NCI-H69 (cell line): ENCODE data around the gene GAP43.

Experiments
- DNase-seq: peaks from one replicate; lab custom pipeline; 2025; lab: John Stamatoyannopoulos, UW

GAP43 gene

DNA sequence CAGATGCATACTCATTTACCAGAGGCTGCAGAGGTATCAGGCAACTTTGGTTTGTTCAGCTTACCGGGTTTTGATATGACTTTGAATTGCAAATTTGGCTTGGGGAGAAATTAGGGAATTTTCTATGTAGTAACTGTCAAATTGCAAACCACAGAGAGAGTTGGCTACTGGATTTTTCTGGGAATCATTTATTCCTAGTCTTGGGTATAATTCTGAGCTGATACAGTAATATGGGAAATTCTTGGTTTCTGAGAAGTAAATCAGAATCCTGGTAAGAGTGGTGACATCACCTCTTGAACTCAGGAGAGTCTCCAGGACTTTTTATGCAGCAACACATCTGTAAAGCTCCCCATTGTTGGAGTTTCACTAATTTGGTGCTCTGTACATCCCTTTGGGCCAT, 39.0 kb downstream of the GAP43 start:
- DNase-seq = no peak

DNA sequence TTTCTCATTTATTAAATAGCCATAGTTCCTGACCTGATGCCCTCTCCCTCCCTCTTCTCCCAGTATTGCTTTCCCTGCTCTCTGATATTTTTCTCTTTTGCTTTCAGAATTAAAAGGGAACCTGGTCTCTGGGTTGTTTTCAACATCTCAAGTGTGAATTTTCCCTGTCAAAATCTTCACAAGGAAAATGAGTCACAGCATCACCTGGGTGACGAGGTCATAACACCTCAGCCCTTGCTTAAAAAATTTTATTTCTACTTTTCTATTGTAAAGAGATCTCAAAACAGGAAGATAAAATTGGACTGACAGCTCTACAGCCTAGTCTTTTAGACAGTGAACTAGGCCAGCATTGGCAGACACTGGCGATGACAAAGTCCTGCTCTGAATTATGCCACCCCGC, 40.1 kb downstream of the GAP43 start:
- no peak for DNase-seq

DNA sequence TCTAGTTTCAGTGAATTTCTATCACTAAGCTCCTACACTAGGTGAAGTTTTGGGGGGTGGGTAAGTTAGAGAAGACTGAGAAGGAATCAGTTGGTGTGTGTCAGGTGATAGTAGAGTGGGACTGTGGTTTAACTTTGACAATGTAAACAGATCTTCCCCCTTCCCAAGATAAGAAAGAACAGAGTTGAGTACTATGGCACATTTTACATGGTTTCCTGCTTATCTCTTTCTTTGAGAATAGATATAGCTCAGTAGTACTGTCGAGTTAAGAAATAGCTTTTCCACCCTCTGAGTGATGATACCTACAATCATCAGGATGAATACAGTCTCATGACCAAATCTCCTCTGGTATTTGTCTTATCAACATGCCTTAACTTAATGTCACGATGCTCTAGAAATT, 42.8 kb downstream of the GAP43 start:
- no peak for DNase-seq

DNA sequence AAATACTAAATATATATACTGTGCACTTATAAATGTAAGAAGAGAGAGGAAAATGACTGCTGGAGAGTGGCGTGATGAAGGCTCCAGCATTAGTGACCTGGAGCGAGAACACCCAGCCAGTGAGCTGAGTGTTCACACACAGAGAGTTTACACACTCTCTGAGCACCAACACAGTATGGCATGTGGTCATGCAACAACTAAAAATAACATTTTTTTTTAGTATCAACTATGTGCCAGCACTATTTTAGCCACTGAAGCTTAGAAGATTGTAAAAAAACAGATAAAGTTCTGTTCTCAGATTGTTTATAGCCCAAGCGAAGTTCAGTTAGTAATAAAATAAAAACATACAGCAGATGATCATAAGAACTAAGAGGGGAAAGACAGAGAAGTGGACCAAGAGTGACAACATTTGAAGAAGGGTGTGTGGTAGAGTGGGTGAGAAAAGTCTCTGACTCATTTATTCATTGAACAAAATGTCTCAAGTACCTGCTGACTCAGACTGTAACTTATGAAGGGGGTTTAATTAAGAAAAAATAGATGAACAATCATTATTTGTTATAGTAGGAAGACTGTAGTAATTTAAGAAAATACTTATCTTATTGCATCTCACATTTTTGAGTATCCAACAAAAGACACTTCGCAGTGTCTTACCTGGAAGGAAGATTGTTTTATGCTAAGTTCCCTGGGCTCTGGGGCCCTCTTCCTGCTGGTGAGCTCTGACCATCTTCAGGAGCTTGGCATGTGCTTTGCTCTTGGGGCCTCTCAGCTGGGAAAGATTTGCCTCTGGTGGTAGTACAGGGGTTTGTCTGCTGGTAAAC, 43.8 kb downstream of the GAP43 start:
- no peak for DNase-seq

DNA sequence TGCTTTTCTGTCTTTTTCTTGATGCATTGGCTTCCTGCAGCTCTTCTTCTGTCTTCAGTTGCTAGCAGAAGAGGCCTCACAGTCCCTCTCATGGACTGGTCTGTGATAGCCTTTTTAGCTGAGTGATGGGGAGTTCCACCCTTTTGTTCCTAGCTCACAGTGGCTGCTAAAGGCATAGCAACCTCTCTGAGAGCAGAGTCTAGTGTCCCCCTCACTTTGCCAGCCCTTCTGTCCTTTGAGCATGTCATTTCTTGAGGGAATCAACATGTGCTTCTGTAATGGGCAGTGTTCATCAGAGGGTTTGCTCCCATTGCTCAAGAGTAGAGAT, 44.4 kb downstream of the GAP43 start:
- DNase-seq = no peak

DNA sequence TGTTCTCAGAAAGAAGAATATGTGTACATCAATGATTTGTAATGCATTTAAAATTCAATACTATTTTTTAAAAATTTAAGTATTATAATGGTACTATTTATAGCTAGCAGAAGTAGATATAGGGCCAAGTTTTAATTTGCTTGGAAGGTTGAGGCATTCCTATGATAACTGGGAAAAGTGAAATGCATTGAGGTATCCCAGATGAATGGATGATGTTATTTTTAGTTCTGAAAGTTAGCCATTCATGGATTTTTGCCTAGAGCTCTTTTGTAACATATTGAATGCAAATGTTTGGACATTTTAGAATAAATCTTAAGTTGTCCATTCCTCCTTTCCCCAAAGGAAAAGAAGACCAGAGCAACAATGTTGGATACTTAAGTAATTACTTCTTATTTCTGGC, 47.6 kb downstream of the GAP43 start:
- no peak for DNase-seq

DNA sequence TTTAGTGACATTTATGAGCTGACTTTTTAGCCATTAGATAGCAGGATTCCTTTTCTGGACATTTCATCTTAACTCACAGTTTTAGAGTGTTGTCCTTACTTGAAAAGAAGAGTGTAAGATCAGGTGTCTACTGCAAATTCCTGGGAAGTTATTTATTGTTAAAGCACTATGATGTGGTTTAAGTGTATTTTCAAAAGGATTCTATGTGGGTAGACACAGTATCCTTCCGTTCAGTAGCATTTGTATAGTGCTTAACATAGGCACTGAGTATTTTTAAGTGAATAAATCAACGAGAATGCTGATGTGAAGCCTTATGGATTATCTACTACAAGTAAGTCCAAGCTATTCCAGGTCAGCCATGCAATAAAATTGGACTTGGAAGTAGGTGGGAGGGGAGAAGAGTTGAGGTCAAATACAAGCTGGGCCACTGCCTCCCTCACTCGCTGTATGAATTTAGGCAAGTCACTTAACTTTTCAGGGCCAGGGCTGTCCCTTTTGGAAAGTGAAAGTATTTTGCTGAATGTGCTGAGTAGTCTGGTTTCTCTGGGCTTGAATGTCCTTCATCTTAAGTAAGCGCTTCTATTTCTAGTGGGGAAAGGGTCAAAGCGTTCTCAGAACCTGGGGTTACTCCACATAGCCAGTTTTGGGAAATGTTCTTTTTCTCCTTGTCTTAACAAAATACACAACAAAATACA, 48.6 kb downstream of the GAP43 start:
- DNase-seq = no peak

DNA sequence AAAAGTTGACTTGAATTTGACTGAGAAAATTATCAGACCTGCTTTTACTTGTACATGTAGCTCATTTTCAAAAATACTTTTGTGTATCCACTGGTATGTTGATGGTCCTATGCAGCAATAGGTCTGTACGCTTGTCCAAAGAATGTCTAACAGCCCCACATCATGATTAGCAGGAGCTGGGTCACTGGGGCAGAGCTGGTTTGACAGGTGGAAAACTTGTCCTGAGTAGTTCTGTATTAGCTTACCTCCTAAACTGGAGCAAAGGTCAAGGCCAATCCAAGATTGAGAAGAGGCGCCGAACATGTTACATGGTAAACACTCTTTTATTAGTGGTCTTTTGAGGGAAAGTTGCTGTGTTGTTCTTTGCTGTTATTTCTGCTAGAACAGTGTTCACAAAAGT, 50.6 kb downstream of the GAP43 start:
- no peak for DNase-seq

DNA sequence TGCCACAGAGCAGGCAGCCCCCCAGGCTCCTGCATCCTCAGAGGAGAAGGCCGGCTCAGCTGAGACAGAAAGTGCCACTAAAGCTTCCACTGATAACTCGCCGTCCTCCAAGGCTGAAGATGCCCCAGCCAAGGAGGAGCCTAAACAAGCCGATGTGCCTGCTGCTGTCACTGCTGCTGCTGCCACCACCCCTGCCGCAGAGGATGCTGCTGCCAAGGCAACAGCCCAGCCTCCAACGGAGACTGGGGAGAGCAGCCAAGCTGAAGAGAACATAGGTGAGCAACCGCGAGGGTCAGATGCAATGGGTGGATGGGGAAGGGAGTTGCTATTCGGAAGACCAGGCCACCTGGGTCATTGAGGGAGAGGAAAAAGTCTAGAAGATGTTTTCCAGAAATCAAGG, 53.0 kb downstream of the GAP43 start:
- DNase-seq = no peak

DNA sequence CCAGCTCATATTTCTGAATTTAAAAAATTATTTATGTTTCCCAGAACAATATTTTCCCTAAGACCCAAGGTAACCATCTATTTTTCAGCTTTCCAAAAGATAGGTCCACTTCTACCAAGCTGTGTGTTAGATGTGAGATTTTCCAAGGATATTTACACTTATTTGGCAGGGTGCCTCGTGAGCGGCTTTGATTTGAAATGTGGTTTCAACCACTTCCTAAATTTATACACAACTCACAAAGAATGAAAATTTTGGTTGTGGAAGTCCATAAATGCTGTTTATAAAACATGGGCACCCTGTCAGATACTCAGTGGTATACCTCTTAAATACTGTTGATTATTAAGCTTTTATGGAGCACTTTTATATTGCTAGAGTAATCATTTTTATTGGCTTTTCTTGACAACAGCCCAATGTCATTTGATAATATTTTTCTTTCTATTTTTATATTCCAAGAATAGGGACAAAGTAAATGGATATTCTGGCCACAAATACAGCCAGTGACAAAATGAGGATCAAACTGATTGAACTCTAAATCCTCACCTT, 57.6 kb downstream of the GAP43 start:
- no peak for DNase-seq

DNA sequence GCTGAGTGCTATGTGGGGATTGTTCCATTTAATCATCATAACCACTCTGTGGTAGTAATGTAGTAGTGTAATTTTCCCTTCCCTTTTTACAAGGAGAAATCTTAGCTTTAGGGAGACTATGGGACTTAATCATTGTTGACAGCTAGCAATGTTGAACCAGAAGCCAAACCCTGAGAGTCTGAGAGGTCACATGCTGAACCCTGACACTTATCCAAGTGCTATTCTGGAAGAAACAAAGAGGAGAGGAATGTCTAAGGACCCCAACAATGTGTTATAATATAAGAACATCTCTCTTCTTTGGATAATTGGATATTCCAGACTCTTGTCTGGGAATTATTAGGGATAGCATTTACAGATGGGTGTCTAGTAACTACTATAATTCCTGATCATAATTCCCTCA, 58.4 kb downstream of the GAP43 start:
- no peak for DNase-seq

DNA sequence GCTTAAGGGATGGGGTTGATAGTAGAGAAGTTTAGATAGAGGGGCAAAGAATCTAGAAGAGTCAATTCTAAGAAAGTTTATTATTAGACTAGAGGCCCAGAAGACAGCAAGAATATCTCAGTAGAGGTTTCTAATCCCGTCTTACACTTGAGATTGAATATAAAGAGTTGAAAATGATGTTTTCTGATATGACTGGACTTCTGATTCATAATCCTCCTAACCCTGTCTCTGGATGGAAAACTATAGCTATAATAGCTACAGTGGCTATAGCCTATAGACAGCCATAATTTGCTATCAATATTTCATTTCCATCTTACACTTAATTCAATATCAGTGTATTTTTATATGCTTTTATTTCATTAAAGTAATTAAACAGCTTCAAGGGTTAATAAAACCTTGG, 60.0 kb downstream of the GAP43 start:
- DNase-seq = no peak

DNA sequence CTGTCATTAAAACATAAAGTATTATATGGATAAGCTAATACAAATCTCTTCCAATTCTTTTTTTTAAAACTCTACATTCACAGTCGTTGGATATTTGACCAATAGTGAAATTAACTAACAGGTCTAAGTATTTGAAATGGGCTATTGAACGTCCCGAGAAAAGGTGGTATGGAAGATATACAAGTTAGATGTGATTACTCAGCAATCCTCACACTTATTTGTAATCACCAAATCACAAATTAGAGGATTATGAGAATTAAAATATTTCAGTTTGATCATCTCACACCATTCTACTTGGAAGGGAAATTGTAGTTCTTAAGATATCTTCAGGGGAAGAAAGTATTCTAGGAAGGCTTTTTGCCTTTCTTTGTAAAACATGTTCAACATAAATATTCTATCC, 60.5 kb downstream of the GAP43 start:
- DNase-seq = no peak

DNA sequence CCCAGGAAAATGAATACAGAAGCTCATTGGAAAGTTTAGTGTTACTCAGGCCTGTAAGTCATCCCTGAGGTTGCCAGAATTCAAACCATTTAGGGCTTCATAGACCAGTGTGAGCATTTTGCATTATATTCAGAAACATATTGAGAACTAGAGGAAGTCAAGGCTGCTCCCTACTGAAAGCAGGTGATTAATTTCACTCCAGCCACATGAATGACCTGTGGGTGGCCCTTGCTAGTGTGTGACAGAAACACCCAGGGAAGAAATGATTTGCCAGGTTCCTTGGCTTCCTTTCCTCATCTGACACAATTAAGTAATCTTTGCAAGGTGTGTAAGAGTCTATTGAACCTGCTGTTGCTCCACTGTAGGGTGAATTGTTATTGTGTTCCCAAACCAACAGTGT, 61.8 kb downstream of the GAP43 start:
- DNase-seq = no peak

DNA sequence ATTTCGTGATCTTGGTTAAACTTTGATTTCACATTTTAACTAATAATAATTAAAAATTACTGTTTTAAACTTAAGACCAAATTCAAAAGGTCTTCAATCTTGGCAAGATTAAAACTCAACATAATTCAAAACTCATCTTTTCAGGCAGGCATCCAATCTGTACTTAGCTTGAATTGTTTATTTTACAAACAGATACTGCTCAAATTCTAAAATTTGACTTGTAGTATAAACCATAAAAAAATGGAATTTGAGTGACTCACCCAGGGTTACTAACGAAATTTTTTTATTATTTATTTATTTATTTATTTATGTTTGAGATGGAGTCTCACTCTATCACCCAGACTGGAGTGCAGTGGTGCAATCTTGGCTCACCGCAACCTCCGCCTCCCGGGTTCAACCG, 64.4 kb downstream of the GAP43 start:
- no peak for DNase-seq

DNA sequence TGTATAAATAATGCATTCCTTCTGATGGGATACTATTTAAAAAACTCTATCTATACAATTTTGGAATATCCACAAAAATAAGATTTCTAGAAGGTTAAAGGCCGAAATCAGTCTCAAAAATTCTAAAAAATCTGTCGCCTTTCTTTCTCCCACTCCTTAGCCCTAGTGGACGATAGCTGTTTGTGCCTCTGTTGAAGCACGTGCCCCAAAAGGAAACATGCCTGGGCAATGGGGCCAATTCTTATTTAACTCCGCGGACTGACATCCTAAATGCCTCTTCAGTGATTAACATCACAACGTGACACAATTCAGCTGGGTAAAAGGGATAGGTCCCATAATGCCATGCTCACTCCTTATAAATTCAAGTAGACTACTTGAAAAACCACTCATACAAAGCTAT, 65.1 kb downstream of the GAP43 start:
- no peak for DNase-seq

DNA sequence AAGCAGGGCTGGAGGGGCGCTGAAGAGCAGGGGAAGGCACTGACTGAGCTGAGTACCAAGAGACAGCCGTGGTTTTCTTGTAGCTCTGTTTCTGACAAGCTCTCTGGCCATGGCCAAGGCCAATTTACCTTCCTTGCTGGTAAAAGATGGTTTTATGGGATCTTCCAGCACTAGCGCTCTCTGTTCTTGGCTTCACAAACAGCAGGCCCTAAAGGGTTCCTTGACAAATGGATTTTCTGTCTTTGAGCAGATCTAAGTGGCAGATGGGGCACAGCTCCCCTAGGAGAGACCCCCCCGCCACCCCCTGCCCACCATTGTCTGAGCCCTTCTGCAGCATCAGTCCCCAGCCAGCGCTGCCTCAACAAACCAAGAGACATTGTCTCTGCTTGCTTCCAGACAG, 66.6 kb downstream of the GAP43 start:
- peak; percentile 46 for DNase-seq

DNA sequence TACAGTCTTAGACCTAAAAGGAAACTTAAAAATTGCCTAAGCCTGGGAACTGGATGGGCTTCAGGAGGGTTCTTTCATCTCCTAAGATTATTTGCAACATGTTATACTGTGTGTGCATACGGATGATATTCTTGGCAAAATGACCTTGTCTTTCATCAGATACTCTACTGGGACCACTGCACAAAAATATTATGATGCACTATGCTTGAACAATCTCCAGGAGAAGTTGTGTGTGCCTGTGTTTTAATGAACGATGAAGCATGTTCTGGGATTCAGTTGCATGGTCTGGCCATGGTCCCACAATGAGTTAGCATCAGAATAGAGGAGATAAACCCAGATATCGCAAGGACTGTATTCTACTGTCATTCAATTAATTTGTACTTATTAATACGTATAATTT, 68.7 kb downstream of the GAP43 start:
- DNase-seq = no peak

DNA sequence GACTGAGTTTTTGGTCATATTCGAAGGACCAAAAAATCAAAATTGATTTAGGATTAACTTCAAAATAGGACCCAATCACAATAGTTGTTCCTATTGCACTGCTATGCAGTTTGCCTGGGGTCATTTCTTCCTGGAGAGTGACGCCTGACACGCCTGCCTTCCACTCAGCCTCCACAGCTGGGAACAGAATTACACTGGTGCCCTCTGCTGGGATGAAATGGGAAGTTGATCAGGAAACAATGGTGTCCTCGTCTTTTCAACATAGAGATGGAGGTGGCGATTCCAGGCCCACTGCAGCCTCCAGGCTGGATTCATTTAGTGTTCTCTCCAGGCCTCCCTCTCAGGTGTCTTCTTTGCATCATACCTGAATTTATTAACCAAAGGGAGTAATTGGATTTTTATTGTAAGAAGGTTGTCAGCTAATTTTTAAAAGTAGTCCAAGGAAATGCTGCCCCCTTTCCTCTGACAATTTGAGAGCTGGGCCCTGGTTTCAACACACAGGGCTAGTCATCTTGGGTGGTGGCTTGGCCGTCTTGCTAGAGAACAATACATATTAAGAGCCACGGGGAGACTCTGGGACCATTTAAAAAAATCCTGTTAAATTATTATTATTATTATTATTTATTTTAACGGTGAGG, 69.7 kb downstream of the GAP43 start:
- peak; percentile 74 for DNase-seq

DNA sequence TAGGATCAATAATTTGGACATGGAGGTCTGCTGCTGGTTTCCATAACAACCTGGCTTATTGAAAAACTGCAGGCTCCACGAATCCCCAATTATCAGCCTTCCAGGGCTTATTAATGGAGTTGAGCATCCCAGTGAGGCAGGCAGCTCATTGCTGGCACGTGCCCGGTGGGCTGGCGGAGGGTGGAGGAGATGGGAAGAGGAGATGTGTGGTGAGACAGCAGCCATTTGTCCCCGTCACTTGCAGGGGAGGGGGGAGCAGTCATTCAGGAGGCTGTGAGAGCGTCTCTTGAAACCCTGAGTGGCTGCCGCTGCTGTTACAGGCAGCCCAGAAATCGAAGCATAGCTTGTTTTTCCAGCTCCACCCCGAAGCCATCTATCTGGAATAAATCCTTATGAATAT, 70.6 kb downstream of the GAP43 start:
- DNase-seq = no peak

DNA sequence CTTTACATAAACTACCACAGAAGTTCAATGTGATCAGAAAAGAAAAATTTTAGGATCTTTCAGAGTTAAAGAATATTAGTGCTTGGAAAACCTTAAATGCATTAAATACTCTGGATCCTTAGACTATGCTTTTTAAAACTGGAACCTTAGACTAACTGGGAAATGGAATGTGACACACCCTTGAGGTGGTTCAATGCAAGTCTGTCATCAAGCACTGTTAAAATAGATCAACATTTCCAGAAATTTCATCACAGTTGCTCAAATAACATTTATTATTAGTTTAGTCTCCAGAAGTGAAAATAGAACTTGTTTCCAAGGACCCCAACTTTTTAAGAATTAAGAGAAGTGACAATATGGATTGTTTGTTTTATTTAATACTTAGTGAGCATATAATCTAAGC, 71.8 kb downstream of the GAP43 start:
- no peak for DNase-seq

DNA sequence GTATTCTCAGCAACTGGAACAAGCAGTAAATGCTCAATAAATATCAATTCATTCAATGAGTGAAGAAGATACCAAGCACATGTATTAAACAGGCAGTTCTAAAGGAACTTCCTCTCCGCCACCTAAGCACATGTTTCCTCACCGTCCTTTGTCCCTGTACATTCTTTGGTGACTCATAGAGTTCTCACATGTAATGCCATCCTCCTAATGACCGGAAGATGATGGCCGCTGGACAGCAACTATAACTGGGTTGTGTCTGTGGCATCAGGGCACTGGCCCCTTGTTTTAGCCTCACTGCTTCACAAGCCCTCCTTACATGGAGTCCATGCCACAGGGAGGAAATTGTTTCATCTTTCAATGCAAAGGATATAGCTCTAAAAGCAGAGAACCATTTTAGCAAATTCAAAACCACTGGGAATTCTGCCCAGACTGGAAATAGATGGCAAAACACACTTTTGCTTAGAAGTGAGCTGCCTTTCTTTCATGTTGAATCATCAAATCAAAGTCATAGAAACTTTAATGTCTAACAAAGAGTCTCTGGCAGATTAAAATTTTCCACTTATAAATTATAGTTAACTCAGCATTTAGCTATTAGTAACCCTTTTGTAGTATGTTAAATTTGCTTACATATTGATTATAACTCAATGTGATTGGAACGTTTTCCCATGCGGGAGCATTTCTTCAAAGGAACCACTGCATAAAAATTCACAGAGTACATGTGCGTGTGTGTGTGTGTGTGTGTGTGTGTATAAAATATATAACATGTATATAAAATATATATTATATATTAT, 74.1 kb downstream of the GAP43 start:
- DNase-seq = no peak
